GM13977 (cell line): Measurements from ENCODE around the gene ODF4.
A peak's percentile ranks its signal among the peaks of the same experiment; 100 is the strongest.

Experiments
- DNase-seq: peaks from one replicate; pipeline ENCODE4 v3.0.0; 2012; ENCODE audit warnings: low spot score
- in situ Hi-C: fragments of 300-500 bp; cut with MboI; formaldehyde crosslinking; loops from one replicate; pipeline ENCODE4 v1.12.0; 2022; ENCODE audit warnings: low sequenced_read_pairs, low pct_unique_long_range_greater_than_20kb, mixed read lengths, inconsistent platforms; ENCODE audit not compliant: unreplicated experiment
- TF ChIP-seq, protein P1 (sequence below): IDR thresholded peaks from 2 replicates; pipeline ENCODE4 v1.5.1; 2012; ENCODE audit warnings: mild to moderate bottlenecking, control low read depth; ENCODE audit not compliant: insufficient read depth; ENCODE audit errors: extremely low read depth, missing control alignments

Gene ODF4

DNA sequence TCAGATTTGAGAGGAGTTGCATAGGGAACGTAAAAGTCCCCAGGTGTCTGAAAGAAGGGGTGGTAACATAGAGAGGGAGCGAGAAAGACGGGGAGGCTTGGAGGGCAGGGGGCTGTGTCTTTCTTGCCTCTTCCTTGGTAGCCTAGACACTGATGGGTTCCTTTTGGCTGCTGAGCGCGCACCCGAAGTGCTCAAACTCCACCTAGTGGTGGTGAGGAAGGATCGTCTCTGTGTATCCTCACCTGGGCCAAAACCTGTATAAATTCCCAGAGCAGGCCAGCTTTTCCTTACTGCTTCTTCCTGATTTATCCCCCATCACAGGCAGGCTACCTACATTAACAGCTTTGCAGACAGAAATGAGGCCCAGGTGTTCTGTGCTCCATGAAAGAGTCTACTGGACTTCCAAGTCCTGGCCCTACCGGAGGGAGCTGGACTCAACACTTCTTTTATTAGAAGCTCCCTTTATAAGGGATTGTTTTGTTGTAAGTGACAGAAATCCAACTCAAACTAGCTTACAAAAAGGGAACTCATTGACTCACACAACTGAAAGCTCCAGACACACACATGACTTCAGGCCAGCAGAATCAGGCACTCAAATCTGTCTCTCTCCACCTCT, 38.9 kb upstream of the ODF4 start:
- in situ Hi-C loops, result no loop called here

DNA sequence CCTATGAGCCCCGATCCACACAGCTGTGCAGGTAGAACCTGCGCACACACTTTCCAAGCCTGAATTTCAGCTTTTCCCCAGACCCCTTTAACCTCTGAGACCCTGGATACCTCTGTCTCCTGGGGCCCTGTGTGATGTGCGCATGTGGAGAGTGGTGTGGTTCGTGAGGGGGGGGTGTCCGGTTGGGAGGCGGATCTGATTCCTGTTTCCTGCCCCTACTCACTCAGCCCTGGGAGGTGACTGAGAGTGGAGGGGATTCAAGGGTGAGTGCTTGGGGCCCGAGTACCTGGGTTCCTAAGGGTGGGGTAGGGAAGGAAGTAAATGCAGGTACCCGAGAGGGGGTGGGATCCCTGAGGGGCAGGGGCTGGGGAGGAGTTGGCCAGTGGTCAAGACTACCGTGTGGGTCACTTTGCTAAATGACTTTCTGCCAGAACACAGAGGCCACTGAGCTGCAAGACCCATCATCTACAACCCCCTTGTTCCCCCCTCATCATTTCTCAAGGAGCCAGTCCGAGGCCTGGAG, 29.0 kb upstream of the ODF4 start:
- TF ChIP-seq, protein P1, sequence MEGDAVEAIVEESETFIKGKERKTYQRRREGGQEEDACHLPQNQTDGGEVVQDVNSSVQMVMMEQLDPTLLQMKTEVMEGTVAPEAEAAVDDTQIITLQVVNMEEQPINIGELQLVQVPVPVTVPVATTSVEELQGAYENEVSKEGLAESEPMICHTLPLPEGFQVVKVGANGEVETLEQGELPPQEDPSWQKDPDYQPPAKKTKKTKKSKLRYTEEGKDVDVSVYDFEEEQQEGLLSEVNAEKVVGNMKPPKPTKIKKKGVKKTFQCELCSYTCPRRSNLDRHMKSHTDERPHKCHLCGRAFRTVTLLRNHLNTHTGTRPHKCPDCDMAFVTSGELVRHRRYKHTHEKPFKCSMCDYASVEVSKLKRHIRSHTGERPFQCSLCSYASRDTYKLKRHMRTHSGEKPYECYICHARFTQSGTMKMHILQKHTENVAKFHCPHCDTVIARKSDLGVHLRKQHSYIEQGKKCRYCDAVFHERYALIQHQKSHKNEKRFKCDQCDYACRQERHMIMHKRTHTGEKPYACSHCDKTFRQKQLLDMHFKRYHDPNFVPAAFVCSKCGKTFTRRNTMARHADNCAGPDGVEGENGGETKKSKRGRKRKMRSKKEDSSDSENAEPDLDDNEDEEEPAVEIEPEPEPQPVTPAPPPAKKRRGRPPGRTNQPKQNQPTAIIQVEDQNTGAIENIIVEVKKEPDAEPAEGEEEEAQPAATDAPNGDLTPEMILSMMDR, result no peak
- in situ Hi-C loops, result no loop called here

More for the DNA sequence above, 38.9 kb upstream of the ODF4 start:
- TF ChIP-seq, protein P1, result peak; percentile 92
- DNase-seq, result peak; percentile 85

DNA sequence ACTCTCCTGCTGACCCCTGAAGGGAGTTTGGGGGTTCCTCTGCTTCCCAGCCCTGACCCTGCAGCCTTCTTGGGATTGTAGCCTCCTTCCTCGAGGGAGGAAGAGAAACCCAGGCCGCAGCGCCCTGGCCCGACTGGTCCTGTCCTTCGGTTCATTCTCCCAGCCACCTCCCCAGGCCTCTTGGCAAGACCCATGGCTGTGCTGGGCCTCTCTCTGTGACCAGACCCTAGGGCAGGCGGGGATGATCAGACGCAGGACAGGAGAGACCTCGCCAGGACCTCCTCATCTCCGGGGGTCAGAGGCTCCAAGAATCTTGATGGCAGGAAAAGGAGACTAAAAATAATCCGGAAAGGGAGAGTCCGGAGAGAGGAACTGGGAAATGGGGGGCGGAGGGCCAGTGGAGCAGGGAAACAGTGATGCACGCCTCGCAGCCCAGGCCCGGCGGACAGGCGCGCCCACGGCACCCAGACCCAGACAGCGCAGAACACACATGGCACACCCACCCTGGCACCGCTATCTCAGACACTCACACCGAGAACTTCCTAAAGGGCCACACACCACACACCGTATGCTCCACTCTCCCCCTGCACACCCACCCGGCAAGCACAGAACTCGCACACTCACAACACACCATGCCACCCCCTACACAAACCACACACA, 28.4 kb upstream of the ODF4 start:
- DNase-seq, result no peak
- TF ChIP-seq, protein P1, result no peak
- in situ Hi-C loops, result no loop called here

More for the DNA sequence above, 29.0 kb upstream of the ODF4 start:
- no peak for DNase-seq

DNA sequence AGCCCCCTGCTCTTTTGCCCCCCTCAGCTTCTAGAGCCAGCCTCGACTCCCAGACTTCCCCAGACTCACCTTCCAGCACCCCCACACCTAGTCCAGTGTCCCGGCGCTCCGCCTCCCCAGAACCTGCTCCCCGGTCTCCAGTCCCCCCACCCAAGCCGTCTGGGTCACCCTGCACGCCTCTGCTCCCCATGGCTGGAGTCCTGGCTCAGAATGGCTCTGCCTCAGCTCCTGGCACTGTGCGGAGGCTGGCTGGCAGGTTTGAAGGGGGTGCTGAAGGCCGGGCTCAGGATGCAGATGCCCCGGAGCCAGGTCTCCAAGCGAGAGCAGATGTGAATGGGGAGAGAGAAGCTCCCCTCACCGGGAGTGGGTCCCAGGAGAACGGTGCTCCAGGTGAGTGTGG, 27.4 kb upstream of the ODF4 start:
- DNase-seq, result no peak
- in situ Hi-C loops, result no loop called here
- TF ChIP-seq, protein P1, result no peak

DNA sequence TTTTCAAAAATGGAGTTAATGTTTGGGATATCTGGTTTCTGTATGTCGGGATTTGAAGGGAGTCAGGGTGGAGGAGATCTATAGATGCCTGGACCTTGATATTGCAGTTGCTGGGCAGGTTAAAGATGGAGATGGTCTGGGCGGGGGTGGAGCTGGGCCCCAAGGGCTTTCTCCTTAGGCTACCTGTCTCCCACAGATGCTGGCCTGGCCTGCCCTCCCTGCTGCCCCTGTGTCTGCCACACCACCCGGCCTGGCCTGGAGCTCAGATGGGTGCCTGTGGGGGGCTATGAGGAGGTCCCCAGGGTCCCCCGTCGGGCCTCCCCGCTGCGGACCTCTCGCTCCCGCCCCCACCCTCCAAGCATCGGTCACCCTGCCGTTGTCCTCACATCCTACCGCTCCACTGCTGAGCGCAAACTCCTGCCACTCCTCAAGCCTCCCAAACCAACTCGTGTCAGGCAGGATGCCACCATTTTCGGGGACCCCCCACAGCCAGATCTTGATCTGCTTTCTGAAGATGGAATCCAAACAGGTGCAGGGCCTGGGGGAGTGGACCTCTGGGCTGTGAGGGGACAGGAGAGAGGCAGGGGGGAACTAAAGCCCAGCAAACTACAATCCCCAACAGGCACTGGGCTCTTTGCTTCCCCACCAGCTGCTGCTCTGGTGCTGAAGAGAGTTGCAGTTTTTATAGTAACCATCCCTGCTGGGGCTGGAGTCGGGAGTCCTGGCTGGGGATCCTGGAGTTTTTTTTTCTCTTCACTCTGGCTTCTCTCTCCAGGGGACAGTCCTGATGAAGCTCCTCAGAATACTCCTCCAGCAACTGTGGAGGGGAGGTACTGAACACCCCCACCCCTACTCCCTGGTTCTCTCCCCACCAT, 26.7 kb upstream of the ODF4 start:
- TF ChIP-seq, protein P1, result no peak
- in situ Hi-C loops, result no loop called here
- DNase-seq, result no peak

DNA sequence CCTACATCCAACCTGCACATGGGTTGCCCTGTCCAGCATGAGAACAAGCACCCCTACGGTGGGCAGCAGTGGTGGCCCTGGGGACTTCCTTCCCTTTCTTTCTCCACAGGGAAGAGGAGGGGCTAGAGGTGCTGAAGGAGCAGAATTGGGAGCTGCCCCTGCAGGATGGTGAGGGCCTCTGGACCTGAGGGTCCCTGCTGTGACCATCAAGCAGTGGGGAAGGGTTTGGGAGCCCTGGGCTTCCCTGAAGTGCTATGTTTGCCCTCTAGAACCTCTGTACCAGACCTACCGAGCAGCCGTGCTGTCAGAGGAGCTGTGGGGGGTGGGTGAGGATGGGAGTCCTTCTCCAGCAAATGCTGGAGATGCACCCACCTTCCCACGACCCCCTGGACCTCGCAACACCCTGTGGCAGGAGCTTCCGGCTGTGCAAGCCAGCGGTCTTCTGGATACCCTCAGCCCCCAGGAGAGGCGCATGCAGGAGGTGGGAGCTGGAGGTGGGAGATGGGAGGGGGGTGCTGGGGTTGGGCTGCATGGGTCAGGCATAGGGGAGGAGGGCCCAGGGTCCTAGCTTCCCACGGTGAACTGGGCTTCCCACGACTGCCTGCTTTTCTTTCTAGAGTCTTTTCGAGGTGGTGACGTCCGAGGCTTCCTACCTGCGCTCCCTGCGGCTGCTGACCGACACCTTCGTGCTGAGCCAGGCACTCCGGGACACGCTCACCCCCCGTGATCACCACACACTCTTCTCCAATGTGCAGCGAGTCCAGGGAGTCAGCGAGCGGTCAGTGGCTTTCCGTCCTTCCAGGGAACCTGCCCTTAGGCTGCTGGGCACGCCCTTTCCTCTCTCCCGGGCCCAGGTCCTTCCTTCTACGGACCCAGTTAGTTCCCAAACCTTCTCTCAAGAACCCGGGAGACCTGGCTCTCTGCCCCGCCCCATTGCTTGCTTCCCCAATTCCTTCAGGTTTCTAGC, 24.6 kb upstream of the ODF4 start:
- TF ChIP-seq, protein P1, result no peak
- no peak for DNase-seq
- in situ Hi-C loops, result no loop called here
